Activated naive CD8-positive, alpha-beta T cell (primary cell): ENCODE measurements around the gene SCTR.

Experiments used
- H3K27ac Mint-ChIP-seq: one replicate; pipeline ENCODE4 v1.8.0; 2021; ENCODE audit warnings: mixed read lengths
- H3K27me3 Mint-ChIP-seq: one replicate; pipeline ENCODE4 v1.8.0; 2021; ENCODE audit warnings: mixed read lengths
- H3K36me3 Mint-ChIP-seq: one replicate; pipeline ENCODE4 v1.8.0; 2021; ENCODE audit warnings: mixed read lengths
- H3K4me1 Mint-ChIP-seq: one replicate; pipeline ENCODE4 v1.8.0; 2021; ENCODE audit warnings: low read depth, mixed read lengths
- H3K4me3 Mint-ChIP-seq: one replicate; pipeline ENCODE4 v1.8.0; 2021; ENCODE audit warnings: mild to moderate bottlenecking, mixed read lengths
- H3K9me3 Mint-ChIP-seq: one replicate; pipeline ENCODE4 v1.8.0; 2021; ENCODE audit warnings: low read depth, mixed read lengths

Gene SCTR

GRCh38 chr2:119486196-119486827, 38.0 kb downstream of the SCTR start:
- H3K36me3 Mint-ChIP-seq: no peaks in the 10 kb centered on the region
- no peaks in the 10 kb centered on the region for H3K4me1 Mint-ChIP-seq
- H3K9me3 Mint-ChIP-seq: no peaks in the 10 kb centered on the region
- no peak overlapping the region for H3K4me3 Mint-ChIP-seq
- H3K27ac Mint-ChIP-seq: no peak overlapping the region
- H3K27me3 Mint-ChIP-seq: peaks cover 2% of the 10 kb centered on the region

DNA sequence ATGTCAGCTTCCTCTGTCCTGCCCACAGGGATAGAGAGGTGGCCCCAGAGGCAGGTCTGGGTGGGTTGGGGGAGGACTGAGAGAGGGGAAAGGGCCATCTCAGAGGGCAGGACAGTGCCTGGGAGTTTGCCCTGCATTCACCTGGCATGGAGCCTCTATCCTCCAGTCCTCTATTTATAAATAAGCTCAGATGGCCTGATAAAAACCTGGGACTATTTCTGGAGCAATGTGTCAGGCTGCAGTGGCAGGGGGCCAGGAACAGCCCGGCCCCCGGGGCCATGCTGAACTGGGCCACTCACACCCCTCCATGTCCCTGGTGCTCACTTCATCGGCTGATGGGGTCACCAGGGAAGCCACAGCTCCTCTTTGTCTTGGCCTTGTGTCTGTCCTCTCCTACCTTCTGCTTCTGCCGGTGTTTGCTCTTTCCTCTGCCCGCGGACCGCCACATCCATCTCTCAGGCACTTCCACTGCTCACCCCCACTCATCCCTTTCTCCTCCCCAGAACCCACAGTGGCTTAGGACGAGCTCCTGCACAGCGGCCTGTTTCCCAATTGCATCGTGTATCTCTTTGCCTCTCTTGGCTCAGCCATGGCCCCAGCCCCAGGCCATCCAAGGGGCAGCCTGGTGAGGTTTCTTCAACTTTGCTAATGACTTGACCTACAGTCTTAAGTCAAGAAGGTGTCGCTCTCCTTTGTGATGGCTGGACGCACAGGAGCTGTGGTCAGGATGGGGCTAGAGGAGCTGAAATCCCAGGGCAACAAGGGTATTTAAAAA, 38.8 kb downstream of the SCTR start:
- Mint-ChIP-seq H3K36me3 (no peaks in the 10 kb centered on the region), H3K27me3 (peaks cover 2% of the 10 kb centered on the region), H3K9me3 (no peaks in the 10 kb centered on the region), H3K4me1 (no peaks in the 10 kb centered on the region), H3K4me3 (no peak overlapping the region), H3K27ac (no peak overlapping the region)

DNA sequence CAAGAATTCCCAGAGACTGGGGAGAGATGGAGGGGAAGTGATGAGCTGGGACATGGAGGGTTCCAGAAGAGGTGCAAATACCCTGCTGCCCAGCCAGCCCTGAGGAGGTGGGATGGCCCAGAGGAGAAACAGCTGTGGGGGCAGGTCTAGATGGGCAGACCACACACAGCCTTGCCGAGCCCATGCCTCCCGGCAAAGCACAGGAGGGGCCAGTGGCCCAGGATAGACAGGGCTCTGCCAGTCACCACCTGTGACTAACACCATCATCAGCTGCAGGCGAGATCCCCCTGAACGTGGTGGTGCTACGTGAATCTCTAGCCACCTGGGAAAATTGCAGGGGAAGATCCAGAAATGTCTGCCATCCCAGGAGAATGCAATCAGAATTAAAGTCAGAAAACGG, 39.4 kb downstream of the SCTR start:
- Mint-ChIP-seq H3K27me3 (peaks cover 2% of the 10 kb centered on the region), H3K36me3 (no peaks in the 10 kb centered on the region), H3K4me1 (no peaks in the 10 kb centered on the region), H3K9me3 (no peaks in the 10 kb centered on the region), H3K4me3 (no peak overlapping the region), H3K27ac (no peak overlapping the region)

DNA sequence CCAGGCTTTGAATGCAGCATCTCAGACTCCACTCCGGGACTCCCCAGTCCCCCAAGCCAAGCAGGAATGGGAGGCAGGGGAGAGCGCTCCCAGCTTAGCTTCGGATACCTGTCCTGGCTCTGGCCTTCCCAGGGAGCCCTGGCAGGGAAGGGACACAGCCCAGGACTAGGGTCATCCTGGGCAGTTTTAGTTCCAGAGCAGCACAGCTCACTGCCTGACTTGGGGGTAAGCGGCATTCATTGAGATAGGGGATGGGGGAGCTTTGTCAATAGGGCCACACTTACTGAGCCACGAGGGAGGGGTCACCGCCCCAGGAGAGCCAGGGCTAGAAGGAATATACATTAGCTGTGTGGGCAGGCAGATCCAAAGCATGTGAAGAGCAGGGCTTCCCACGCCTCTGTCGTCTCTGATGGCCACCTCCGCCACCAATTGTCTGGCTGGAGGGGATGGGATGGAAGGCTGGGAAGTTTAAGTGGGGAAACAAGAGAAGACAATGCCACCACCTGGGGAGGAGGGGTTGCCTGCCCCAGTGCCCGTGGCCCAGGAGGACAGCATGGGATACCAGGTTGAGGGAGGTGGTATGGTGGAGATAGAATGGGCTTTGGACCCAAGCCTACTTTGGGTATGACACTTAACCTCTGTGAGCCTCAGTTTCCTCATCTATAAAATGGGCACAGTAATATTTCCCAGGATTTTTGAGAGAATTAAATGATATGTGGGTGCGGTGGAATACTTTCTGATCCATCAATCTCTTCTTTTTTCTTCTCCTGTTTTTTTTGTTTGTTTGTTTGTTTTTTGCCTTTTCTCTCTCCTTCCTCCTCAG, 40.2 kb downstream of the SCTR start:
- H3K9me3 Mint-ChIP-seq: no peaks in the 10 kb centered on the region
- no peaks in the 10 kb centered on the region for H3K36me3 Mint-ChIP-seq
- H3K4me1 Mint-ChIP-seq: no peaks in the 10 kb centered on the region
- no peaks in the 10 kb centered on the region for H3K27me3 Mint-ChIP-seq
- no peak overlapping the region for H3K27ac Mint-ChIP-seq
- H3K4me3 Mint-ChIP-seq: no peak overlapping the region

DNA sequence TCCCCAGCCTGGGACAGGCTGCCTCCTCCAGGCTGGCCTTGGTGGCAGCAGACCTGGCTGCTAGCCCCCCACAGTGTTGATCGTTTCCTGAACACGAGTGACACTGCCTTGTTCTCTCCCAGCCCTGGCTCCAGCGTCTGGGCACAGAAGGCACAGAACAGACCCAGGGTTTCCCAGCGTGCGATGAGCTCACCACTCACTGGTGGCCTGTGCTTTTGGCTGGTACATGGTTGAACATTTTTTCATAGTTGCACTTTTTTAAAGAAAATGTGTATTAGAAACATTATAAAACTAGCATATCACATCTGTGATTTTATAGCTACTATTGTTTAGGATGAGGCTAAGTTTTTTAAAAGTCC, 40.9 kb downstream of the SCTR start:
- Mint-ChIP-seq H3K27ac (no peak overlapping the region), H3K9me3 (no peaks in the 10 kb centered on the region), H3K4me3 (no peak overlapping the region), H3K27me3 (no peaks in the 10 kb centered on the region), H3K36me3 (no peaks in the 10 kb centered on the region), H3K4me1 (no peaks in the 10 kb centered on the region)

DNA sequence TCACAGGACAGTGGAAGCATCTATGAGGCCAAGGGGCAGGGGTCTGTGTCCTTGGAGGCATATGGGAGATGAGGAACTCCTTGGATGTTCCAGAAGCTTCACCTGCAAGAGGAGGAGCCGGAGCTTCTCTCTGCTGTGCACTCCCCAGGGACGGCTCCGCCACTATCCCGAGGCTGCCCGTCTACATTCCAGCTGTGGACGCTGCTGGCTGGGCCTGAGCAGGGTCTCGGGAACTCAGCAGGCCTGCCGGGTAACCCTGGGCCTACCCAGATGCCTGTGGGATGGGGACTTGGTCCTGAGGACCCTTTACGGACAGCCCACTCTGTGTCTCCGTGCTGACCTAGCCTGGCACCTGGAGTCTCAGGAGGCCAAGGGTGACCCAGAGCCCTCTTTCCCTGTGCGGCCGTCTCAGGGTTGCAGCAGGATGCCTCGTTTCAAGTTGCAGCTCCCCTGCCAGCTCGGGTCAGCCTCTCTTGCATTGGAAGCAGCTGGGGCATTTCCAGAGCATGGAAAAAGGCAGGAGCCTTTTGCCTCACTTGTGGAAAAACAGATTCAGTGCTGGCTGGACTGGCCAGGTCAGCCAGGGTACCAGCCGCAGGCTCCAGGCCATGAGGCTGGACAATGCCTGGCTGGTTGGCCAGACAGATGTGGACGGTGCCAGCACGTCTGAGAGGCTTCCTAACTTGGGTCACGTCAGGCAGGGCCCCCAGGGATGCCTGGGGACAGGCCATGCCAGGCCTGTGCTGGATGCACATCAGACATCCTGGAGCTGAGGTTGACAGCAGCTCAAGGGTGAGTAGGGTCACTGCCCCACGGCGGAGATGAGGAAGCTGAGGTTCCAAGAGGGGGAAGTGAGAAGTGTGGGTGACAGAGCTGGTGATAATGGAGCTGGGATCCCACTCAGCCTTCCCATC, 41.5 kb downstream of the SCTR start:
- Mint-ChIP-seq H3K4me1 (no peaks in the 10 kb centered on the region), H3K36me3 (no peaks in the 10 kb centered on the region), H3K27ac (no peak overlapping the region), H3K9me3 (no peaks in the 10 kb centered on the region), H3K27me3 (no peaks in the 10 kb centered on the region), H3K4me3 (no peak overlapping the region)

DNA sequence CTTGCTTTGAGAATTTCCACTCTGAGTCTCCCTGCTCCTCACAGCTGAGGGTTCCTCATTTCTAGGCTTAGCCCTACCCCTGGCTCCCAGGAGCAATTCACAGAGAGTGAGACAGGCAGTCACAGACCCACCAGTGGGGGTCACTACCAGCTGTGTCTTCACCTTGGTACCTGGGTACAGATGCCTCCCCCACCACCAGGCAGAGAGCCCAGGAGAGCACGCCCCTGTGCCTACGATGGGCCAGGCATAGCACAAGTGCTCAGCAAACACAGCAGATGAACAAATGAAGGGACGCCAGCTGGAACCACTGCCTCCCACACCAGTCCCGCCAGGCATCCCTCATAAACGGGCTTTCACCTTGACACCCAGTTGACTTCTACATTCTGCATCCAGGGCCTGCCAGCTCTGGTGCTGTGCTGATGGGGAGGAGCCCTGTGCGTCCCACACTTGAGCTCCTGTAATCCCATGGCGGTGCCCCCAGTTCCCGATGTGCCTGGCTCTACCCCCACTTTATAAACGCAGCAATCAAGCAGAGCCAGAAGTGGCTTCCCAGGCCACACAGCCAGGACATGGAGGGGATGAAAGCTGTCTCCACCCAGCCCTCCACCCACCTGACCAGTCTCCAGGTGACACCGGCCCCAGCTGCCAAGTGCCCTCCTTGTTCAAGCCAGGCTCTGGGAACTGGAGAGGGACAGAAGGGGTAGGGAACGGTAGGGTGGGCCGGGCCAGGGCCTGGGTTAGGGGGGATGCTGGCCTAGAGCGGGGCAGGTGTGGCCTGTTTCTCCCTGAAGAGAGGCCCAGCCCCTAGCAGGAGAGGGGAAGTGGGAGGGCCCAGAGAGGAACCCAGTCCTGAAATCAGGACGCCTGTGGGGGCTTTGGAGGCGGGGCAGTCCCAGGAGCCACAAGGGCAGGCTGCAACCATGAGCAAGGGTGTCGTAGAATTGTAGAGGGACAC, 42.5 kb downstream of the SCTR start:
- no peaks in the 10 kb centered on the region for H3K36me3 Mint-ChIP-seq
- H3K9me3 Mint-ChIP-seq: no peaks in the 10 kb centered on the region
- no peak overlapping the region for H3K4me3 Mint-ChIP-seq
- H3K27me3 Mint-ChIP-seq: no peaks in the 10 kb centered on the region
- no peak overlapping the region for H3K27ac Mint-ChIP-seq
- no peaks in the 10 kb centered on the region for H3K4me1 Mint-ChIP-seq

DNA sequence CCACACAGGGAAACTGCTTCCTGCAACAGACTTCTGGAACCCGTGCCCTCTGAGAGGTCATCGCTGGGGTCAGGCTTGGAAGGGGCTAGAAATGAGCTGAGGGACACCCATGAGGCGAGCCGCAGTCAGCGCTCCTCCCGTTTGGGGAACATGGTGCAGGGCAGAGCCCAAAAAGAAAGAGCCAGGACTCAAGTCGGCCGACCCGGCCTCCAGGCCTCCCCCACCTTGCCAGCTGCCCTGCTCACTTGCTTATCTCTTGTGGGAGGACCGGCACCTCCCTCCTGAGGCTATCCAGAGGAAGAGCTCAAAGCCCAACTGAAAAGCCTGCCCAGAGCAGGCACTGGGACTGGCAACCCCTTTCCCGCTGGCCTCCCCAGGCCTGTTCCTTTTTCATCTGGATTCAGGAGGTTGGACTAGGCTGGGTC, 43.6 kb downstream of the SCTR start:
- H3K9me3 Mint-ChIP-seq: no peaks in the 10 kb centered on the region
- H3K36me3 Mint-ChIP-seq: no peaks in the 10 kb centered on the region

DNA sequence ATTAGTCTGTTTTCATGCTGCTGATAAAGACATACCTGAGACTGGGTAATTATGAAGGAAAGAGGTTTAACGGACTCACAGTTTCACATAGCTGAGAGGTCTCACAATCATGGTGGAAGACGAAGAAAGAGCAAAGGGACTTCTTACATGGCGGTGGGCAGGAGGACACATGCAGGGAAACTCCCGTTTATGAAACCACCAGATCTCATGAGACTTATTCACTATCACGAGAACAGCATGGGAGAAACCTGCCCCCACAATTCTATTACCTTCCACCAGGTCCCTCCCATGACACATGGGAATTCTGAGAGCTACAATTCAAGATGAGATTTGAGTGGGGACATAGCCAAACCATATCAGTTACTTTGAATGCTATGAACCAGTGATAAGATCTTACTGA, 44.1 kb downstream of the SCTR start:
- no peak overlapping the region for H3K27ac Mint-ChIP-seq
- no peaks in the 10 kb centered on the region for H3K36me3 Mint-ChIP-seq
- no peaks in the 10 kb centered on the region for H3K9me3 Mint-ChIP-seq
- peaks cover 3% of the 10 kb centered on the region for H3K27me3 Mint-ChIP-seq
- no peak overlapping the region for H3K4me3 Mint-ChIP-seq
- H3K4me1 Mint-ChIP-seq: no peaks in the 10 kb centered on the region

More for the DNA sequence above, 43.6 kb downstream of the SCTR start:
- H3K27me3 Mint-ChIP-seq: peaks cover 3% of the 10 kb centered on the region
- no peak overlapping the region for H3K4me3 Mint-ChIP-seq
- H3K27ac Mint-ChIP-seq: no peak overlapping the region
- no peaks in the 10 kb centered on the region for H3K4me1 Mint-ChIP-seq

- H3K4me3 Mint-ChIP-seq: no peak overlapping the region
- H3K27me3 Mint-ChIP-seq: peaks cover 3% of the 10 kb centered on the region
- H3K9me3 Mint-ChIP-seq: no peaks in the 10 kb centered on the region
- no peak overlapping the region for H3K27ac Mint-ChIP-seq
- H3K4me1 Mint-ChIP-seq: no peaks in the 10 kb centered on the region
- no peaks in the 10 kb centered on the region for H3K36me3 Mint-ChIP-seq
These were observed 45.3 kb downstream of the SCTR start for GRCh38 chr2:119478978-119479295.

DNA sequence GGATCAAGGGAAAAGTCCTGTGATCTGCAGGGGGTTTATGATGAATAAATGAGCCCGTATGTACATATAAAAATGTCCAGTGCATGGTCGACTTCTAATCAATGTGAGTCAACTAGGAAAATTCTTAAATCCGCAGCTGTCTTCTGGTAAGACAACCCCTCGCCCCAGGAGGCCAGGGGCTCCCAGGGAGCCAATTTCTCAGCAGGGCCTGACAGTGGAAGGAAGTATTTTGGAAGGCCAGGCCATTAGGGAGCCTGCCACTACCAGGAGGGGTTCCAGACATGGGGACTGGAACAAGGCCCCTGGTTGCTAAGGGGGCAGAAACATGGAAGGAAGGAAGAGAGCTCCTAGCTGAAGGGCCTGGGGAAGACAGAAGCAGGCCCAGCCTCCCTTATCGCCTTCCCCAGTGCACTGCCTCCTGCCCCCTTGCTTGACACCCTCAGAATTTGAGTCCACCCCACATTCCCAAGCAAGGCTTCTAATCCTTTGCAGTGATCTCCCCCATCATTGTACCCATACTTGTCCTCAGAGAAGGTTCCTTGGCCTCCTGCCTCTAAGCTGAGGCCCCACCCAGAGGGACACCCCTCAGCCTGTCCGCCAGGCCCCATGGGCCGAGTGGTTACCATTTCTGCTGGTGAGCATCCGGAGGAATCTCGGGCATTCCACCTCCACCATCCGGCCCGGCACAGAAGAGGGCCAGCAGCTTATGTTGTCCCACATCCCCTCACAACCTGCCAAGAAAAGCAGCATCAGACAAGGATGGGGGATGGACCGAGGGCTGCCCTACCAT, 45.9 kb downstream of the SCTR start:
- H3K27me3 Mint-ChIP-seq: peaks cover 3% of the 10 kb centered on the region
- no peak overlapping the region for H3K27ac Mint-ChIP-seq
- no peaks in the 10 kb centered on the region for H3K36me3 Mint-ChIP-seq
- H3K4me3 Mint-ChIP-seq: no peak overlapping the region
- H3K4me1 Mint-ChIP-seq: no peaks in the 10 kb centered on the region
- H3K9me3 Mint-ChIP-seq: no peaks in the 10 kb centered on the region

- peaks cover 3% of the 10 kb centered on the region for H3K27me3 Mint-ChIP-seq
- no peaks in the 10 kb centered on the region for H3K9me3 Mint-ChIP-seq
- no peak overlapping the region for H3K4me3 Mint-ChIP-seq
- H3K36me3 Mint-ChIP-seq: no peaks in the 10 kb centered on the region
- H3K4me1 Mint-ChIP-seq: no peaks in the 10 kb centered on the region
- H3K27ac Mint-ChIP-seq: no peak overlapping the region
These were observed 47.2 kb downstream of the SCTR start for GRCh38 chr2:119477113-119477505.
